HG03025 (cell line): Measurements from ENCODE around the gene NPHP4.
"Not testable (repeated sequence)": the region's sequence is repeated elsewhere in the genome, so short reads cannot be mapped to it uniquely, and the experiment has no call there.

Experiments used
- ATAC-seq: cut with Tn5 transposase; IDR thresholded peaks from one replicate; pipeline ENCODE4 v1.9.1; 2021; ENCODE audit warnings: mild to moderate bottlenecking, moderate library complexity; ENCODE audit not compliant: unreplicated experiment, low FRiP score

NPHP4 gene

DNA sequence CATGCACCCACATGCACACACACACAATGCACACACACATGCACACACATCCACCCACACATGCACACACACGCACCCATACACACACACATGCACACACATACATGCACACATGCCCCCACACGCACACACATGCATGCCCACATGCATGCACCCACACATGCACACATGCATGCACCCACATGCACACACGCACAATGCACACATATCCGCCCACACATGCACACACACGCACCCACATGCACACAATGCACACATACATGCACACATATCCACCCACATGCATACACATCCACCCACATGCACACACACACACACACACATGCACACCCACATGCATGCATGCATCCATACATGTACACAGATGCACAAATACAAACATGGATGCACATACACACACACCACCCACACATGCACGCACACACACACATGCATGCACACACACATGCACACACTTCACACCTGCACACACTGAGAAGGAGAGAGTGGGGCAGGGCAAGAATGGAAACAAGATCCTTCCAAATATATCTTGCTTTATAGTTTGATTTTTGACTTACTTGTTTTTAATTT, 123.2 kb downstream of the NPHP4 start:
- no peak for ATAC-seq

DNA sequence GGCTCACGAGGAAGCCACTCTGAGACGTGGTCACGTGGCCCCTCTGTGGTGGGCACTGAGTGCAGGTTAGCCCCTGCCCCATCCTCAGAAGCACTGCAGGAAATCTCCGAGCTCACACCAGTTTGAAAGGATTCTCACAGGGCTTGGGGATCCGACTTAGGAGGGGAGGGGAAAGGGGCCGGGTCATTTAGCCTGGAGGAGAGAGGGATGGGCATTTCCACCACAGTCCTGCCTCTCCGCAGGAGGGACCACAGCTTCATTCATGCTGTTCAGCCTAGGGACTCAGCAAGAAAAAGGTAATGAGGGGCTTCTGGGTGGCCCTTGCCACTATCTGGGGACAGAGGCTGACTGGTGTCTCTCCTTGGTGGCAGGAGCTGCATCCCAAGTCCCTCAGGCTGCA, 126.5 kb downstream of the NPHP4 start:
- no peak for ATAC-seq

DNA sequence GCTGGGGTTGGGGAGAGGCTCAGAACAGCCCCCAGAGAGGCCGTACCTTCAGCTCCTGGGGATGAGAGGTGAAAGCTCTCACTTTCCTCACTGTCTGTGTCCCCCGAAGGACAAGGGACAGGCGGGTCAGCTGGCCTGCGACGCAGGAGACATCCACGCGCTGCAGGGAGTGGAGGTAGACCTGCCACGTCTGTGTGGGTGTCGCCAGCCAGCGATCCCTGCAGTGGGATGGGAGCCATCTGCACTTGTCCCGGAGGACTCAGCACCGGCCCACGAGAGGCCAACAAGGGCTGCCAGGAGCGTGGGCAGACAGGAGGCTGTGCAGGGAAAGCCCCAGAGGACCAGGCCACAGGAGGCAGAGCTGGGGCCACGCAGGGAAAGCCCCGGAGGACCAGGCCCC, 127.2 kb downstream of the NPHP4 start:
- no peak for ATAC-seq

DNA sequence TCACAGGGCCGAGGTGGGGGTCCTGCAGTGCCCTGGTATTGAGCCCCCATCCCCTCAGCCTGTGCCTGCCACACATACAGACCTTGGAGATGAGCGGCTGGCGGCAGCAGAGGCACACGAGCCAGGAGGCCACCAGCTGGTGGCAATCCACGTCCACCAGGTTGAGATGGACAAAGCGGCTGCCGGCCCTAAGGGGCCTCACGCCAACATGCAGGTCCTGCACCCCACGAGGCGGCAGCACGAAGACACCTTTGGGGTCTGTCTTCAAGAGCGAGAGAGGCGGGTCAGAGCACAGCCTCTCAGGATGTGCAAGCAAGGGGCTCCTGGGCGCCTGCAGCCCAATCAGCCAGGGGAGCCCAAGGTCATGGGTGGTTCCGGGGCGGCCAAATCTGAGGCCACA, 128.0 kb downstream of the NPHP4 start:
- no peak for ATAC-seq

GRCh38 chr1:5863238-5863637, 129.0 kb downstream of the NPHP4 start:
- no peak for ATAC-seq

DNA sequence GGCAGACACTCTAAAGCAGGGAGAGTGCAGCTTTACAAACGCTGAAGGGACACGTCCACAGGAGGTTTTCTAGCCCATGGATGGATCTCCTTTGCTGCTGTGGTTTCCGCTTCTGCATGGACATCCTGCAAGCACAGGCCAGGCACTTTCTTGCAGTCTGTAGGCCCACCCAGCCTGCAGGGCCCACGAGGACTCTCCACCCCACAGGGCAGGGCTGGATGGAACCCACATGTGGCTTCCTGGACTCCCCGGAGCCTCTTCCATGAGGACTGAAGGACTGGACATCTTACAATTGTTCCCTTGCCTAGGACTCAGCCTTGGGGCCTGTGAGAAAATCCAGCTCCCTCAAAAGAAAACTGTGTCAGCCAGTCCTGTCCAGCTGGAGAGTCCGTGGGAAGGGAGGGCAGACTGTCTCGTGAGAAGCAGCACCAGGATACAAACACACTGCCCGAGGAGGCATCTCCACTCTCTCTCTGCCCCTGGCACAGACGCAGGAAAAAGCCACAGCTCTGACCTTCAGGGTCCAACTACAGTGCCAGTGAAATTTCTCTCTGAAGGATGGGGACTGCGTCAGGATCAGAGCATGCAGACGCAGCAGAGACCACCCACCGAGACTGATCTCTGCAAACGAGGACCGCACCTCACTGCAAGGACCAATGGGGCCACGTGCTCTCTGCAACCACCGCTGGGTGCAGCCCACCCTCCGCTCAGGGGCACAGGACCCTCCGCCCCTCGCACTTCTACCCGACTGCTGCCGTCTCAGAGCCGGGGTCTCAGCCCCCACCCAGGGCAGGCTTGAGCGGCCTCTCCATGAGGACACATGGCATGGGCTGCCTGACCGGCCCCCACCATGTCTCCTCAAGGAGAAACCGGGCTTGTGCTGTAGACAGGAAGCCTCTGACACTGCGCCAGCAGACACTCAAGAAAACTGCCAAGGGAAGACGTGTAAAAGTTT, 130.1 kb downstream of the NPHP4 start:
- ATAC-seq: no peak

DNA sequence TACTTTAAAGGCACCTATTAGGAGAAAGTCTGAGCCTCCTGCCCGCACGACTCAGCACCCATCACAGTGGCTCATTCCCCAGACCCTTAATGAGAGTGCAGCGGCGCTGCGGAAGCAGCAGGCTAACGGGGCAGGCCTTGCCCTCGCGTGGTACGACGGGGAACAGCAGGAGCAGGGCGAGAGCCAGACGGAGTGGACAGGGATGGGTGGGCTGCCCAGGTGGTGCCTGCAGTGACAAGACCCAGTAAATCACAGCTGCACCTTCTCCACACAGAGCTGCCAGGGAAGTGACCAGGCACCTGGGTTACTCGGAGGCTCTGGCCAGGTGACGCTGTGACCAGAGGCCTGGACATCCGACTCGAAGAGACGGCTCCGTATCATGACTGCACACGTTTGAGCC, 131.9 kb downstream of the NPHP4 start:
- ATAC-seq: no peak

GRCh38 chr1:5859766-5860165, 132.5 kb downstream of the NPHP4 start:
- no peak for ATAC-seq

DNA sequence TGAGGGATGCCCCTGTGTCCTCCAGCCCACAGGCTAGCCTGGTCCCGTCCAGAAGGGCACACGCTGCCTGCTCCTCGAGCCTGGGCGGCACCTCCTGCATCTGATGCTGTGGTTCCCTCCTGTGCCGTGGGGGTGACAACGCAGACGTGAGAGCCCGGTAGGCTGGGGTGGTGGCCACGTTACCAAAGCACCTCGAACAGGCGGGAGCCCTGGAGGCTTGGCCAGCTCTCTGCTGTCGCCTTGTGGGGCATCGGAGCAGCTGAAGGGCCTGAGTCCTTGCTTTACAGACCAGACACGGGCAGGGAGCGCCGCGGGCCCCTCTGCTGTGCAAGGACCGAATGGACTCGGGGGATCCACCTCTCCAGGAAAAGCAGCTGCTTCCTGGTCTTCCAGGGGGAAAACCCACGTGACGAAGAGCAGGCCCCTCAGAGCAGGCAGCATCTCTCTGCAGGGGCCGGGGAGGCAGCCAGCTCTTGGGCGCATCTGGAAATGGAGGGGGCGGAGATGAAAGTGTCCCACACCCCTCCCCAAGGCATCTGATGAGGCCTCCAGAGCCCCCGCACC, 133.3 kb downstream of the NPHP4 start:
- no peak for ATAC-seq

GRCh38 chr1:5858246-5858645, 134.0 kb downstream of the NPHP4 start:
- ATAC-seq: no peak

GRCh38 chr1:5857508-5858090, 134.6 kb downstream of the NPHP4 start:
- ATAC-seq: no peak

DNA sequence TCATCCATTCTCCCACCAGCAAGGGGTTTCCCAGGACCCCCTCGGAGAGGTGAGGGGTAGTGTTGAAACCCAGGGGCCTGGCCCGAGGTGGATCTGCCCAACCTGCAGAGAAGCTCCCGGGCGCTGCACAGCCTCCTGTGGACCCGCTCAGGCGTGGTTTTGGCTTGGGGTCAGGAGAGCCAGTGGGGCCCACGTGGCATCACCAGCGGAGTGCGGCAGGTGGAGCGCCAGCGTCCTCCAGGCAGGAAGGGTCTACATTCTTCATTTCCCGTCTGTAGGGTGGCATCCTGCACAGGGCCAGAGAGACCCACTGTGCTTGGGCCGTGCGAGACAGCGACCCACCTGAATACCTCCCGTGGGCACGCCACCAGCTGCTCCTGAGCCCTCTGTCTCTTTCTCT, 135.2 kb downstream of the NPHP4 start:
- no peak for ATAC-seq

GRCh38 chr1:5856246-5856815, 135.9 kb downstream of the NPHP4 start:
- ATAC-seq: no peak

DNA sequence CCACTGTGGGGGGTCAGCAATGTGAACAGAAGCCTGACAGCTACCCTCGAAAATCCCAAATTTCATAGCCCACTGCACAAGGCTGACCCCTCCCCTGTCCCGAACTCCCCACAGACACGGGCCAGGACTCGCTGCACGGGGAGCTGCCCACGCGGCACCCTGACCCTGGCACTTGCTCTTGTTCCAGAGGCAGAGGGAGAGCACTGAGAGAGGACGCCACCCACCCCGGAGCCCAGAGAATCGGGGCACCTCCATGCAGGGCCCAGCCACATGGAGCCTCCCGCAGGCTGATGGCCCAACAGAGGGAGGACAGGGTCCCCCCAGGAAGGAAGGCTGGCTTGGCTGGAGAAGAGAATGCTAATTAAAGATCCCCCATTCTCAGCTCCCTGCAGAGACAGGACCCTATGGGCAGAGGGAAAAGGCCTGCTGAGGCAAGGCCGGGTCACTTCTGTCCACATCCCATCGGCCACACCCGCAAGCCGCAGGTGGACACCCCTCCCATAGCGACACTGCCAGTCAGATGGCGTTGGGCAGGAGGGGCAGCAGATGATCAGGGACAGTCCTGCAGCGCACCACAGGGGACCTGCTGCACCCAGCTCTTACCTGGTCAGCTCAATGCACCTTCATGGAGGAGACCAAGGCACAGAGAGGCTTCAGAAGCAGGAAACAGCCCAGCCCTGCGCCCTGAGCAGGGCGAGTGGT, 136.9 kb downstream of the NPHP4 start:
- ATAC-seq: no peak

DNA sequence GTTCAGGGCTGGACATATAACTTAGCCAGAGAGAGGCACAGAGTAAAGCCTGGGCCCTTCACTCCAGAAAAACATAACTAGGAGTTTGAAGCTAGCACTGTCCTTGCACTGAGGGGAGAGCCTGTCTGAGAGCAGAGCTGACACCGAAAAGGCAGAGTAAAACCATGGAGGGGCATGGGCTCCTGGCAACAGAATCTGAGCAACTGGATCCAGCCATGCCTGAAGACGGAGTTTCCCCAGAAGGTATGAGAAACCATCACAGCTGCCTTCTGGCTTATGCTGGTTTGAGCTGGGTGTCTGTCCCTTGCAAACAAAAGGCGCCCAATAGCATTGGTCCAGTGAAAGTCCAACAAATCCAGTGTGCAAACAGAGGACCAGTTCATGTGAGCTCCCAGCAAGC, 137.5 kb downstream of the NPHP4 start:
- ATAC-seq: no peak

DNA sequence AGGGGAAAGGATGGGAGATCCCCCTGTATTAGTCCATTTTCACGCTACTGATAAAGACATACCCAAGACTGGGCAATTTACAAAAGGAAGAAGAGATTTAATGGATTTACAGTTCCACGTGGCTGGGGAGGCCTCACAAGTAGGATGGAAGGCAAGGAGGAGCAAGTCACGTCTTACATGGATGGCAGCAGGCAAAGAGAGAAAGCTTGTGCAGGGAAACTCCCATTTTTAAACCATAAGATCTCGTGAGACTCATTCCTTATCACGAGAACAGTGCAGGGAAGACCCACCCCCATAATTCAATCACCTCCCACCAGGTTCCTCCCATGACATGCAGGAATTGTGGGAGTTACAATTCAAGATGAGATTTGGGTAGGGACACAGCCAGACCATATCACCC, 138.4 kb downstream of the NPHP4 start:
- ATAC-seq: not testable (repeated sequence)

- ATAC-seq: no peak
Observed at GRCh38 chr1:5850503-5850902, 141.7 kb downstream of the NPHP4 start.

GRCh38 chr1:5849550-5849949, 142.7 kb downstream of the NPHP4 start:
- no peak for ATAC-seq

DNA sequence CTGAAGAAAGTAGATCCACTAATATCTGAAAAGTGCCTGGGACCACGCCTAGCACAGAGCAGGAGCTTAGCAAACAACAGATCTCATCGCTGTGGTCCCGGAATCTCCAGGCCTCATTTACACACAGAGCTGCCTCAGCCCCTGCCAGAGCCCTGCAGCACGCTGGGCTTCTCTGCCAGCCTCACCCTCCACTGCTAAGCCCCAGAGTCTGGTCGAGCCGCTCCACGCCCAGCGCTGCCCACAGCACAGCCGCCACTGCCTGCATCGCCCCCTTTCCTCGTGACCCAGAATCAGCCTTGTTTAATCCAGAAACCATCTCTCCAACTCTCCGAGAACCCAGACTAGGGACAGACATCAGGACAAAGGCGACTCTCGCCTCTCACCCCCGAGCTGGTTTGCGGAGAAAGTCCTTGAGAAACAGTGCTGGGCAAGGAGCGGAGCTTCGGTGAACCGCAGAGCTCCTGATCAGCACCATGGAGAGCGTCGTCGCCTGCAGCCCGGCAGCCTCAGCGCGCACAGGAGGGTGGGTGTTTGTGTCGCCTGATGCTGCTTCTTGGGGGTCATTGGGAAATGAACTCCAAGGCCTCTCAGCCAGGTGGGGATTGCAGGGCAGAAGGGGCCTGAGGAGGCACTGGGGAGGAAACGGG, 145.1 kb downstream of the NPHP4 start:
- ATAC-seq: no peak

DNA sequence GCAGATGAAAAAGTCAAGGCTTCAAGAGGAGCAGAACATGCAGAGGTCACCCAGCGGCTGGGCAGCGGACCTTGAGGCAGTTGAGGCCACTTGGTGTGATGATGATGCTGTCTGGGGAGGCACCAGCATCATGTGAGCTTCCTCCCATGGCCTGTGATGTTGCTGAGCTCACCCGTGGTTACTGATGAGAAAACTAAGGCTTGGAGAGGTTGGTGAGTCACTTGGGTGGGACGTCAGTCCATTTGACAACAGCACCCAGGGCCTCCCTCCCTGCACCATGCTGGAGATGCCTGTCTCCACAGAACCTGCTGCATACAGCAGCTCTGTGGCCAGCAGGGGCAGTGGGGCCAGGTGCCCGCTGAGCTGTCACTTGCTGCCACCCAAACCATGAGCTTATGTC, 146.8 kb downstream of the NPHP4 start:
- ATAC-seq: no peak
